HEK293 (cell line): ENCODE data around the gene GTF2H4.

ENCODE experiments used
- GLI4 ChIP-seq: fragments of 450-650 bp; formaldehyde crosslinking; IDR thresholded peaks from 2 replicates; pipeline ENCODE4 v1.5.1; 2016; ENCODE audit warnings: missing biosample characterization, missing genetic modification characterization
- MYNN ChIP-seq: fragments of 450-650 bp; formaldehyde crosslinking; IDR thresholded peaks from 2 replicates; pipeline ENCODE4 v1.5.1; 2016; ENCODE audit warnings: missing biosample characterization, missing genetic modification characterization, borderline replicate concordance
- SP2 ChIP-seq: fragments of 450-650 bp; formaldehyde crosslinking; IDR thresholded peaks from 2 replicates; pipeline ENCODE4 v1.5.1; 2016; ENCODE audit warnings: missing biosample characterization, missing genetic modification characterization
- ZNF114 ChIP-seq: fragments of 450-650 bp; formaldehyde crosslinking; IDR thresholded peaks from 2 replicates; pipeline ENCODE4 v1.5.0; 2017; ENCODE audit warnings: missing biosample characterization, missing genetic modification characterization
- ZNF274 ChIP-seq, 2 experiments: fragments of 200-500 bp in 1 of 2; fragments of 450-650 bp in 1 of 2; sonication (Bioruptor generic) in 1 of 2; formaldehyde crosslinking in 1 of 2; IDR thresholded peaks; 2 replicates each; pipeline versions ENCODE4 v1.5.1 to v1.6.1; 2014 to 2016; ENCODE audit warnings: borderline replicate concordance in 1 of 2, inconsistent platforms in 1 of 2, low read length in 1 of 2, missing biosample characterization in 1 of 2, missing genetic modification characterization in 1 of 2
- ZNF335 ChIP-seq: fragments of 450-650 bp; formaldehyde crosslinking; conservative IDR thresholded peaks from 2 replicates; pipeline ENCODE4 v1.5.1; 2016; ENCODE audit warnings: missing biosample characterization, missing genetic modification characterization
- ZNF488 ChIP-seq: fragments of 450-650 bp; formaldehyde crosslinking; IDR thresholded peaks from 2 replicates; pipeline ENCODE4 v1.5.1; 2016; ENCODE audit warnings: missing biosample characterization, missing genetic modification characterization
- ZNF510 ChIP-seq: fragments of 450-650 bp; formaldehyde crosslinking; IDR thresholded peaks from 2 replicates; pipeline ENCODE4 v1.5.1; 2018; ENCODE audit warnings: mild to moderate bottlenecking, missing genetic modification characterization, missing biosample characterization; ENCODE audit not compliant: insufficient replicate concordance
- TF ChIP-seq, protein P1 (sequence below): fragments of 450-650 bp; formaldehyde crosslinking; IDR thresholded peaks from 2 replicates; pipeline ENCODE4 v1.5.1; 2016; ENCODE audit warnings: missing biosample characterization, missing genetic modification characterization
- TF ChIP-seq, protein P2 (sequence below): fragments of 450-650 bp; formaldehyde crosslinking; IDR thresholded peaks from 2 replicates; pipeline ENCODE4 v1.5.1; 2016; ENCODE audit warnings: missing biosample characterization, missing genetic modification characterization

DNA sequence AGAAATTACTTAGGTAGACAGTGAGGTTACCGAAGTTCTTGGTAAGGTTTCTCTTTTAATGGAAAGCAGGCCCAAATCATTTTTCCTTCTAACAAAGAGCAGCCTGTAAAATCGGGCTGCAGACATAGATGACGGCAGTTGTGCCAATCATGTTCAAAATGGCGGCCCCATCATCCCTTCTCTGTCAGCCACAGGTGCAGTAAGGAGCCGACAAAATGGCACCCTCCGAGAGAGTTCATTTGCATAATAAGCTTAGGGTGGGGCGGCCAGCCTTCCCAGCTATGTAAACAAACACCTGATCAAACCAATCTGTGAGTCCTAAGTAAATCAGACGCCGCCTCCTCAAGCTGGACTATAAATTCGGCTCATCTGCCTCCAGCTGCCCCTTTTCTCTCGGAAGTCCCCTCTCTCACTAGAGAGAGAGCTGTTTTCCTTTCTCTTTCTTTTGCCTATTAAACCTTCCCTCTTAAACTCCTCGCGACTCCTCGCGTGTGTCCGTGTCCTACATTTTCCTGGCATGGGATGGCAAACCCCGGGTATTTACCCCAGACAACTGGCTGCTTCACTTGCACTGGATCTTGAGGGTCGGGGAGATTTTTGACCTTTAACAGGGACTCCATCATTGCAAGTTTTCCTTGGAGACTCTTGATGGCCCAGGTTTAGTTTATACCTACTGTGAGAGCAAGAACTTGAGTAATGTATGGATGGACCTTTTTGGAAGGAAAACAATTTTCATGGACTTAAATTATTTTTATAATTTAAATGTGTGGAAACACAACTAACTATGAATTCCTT lies 32.6 kb upstream of the GTF2H4 start:
- TF ChIP-seq, protein P1, sequence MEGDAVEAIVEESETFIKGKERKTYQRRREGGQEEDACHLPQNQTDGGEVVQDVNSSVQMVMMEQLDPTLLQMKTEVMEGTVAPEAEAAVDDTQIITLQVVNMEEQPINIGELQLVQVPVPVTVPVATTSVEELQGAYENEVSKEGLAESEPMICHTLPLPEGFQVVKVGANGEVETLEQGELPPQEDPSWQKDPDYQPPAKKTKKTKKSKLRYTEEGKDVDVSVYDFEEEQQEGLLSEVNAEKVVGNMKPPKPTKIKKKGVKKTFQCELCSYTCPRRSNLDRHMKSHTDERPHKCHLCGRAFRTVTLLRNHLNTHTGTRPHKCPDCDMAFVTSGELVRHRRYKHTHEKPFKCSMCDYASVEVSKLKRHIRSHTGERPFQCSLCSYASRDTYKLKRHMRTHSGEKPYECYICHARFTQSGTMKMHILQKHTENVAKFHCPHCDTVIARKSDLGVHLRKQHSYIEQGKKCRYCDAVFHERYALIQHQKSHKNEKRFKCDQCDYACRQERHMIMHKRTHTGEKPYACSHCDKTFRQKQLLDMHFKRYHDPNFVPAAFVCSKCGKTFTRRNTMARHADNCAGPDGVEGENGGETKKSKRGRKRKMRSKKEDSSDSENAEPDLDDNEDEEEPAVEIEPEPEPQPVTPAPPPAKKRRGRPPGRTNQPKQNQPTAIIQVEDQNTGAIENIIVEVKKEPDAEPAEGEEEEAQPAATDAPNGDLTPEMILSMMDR (tag by site-specific recombination): no peak
- TF ChIP-seq ZNF114 (tag by site-specific recombination) (no peak), GLI4 (tag by site-specific recombination) (no peak), ZNF274 (IDR thresholded peaks at IDR 0.05; ENCODE audit: low read length) (no peak), ZNF274 (tag by site-specific recombination; IDR thresholded peaks at IDR 0.05; ENCODE audit: borderline replicate concordance) (no peak), SP2 (no peak), ZNF510 (no peak), ZNF488 (tag by site-specific recombination) (no peak), MYNN (tag by site-specific recombination) (no peak), ZNF335 (tag by site-specific recombination) (no peak)
- TF ChIP-seq, protein P2, sequence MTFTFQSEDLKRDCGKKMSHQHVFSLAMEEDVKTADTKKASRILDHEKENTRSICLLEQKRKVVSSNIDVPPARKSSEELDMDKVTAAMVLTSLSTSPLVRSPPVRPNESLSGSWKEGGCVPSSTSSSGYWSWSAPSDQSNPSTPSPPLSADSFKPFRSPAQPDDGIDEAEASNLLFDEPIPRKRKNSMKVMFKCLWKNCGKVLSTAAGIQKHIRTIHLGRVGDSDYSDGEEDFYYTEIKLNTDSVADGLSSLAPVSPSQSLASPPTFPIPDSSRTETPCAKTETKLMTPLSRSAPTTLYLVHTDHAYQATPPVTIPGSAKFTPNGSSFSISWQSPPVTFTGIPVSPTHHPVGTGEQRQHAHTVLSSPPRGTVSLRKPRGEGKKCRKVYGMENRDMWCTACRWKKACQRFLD (tag by site-specific recombination): no peak
